ENCODE measurements around the gene RMI2. TPM values are rescaled to one million over a fixed set of nuclear protein-coding genes. Genes with fewer than 3 reads are reported as not detected.

The RMI2 gene
- total RNA-seq, 2 donors from 2014 or later: 12.0 to 46.3 TPM

- Histone ChIP-seq H3K27me3 (no peaks in the 10 kb centered on the region), H3K9ac (ENCODE audit: low read depth in 2 of 2, low read length in 2 of 2) (no peak overlapping the region), H3K36me3 (no peaks in the 10 kb centered on the region), H3K9me3 (no peaks in the 10 kb centered on the region), H3K4me1 (peaks cover 2% of the 10 kb centered on the region), H3K4me3 (no peak overlapping the region), H3K27ac (no peak overlapping the region)
- TF ChIP-seq, protein P1, sequence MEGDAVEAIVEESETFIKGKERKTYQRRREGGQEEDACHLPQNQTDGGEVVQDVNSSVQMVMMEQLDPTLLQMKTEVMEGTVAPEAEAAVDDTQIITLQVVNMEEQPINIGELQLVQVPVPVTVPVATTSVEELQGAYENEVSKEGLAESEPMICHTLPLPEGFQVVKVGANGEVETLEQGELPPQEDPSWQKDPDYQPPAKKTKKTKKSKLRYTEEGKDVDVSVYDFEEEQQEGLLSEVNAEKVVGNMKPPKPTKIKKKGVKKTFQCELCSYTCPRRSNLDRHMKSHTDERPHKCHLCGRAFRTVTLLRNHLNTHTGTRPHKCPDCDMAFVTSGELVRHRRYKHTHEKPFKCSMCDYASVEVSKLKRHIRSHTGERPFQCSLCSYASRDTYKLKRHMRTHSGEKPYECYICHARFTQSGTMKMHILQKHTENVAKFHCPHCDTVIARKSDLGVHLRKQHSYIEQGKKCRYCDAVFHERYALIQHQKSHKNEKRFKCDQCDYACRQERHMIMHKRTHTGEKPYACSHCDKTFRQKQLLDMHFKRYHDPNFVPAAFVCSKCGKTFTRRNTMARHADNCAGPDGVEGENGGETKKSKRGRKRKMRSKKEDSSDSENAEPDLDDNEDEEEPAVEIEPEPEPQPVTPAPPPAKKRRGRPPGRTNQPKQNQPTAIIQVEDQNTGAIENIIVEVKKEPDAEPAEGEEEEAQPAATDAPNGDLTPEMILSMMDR (IDR thresholded peaks at IDR 0.05): no peak
- no peak for DNase-seq
- intact Hi-C loops (cut with DNase I): no loop called here
Measured at GRCh38 chr16:11333010-11333409, 12.2 kb upstream of the RMI2 start.

- TF ChIP-seq, protein P1 (IDR thresholded peaks at IDR 0.05): no peak
- intact Hi-C loops (cut with DNase I): no loop called here
- DNase-seq: no peak
- H3K27me3 ChIP-seq: no peaks in the 10 kb centered on the region
- H3K9ac ChIP-seq (ENCODE audit: low read depth in 2 of 2, low read length in 2 of 2): no peak overlapping the region
- peaks cover 2% of the 10 kb centered on the region for H3K4me1 ChIP-seq
- no peak overlapping the region for H3K4me3 ChIP-seq
- H3K36me3 ChIP-seq: no peaks in the 10 kb centered on the region
- H3K9me3 ChIP-seq: no peaks in the 10 kb centered on the region
- H3K27ac ChIP-seq: no peak overlapping the region
Measured at GRCh38 chr16:11333702-11334101, 11.6 kb upstream of the RMI2 start.

DNA sequence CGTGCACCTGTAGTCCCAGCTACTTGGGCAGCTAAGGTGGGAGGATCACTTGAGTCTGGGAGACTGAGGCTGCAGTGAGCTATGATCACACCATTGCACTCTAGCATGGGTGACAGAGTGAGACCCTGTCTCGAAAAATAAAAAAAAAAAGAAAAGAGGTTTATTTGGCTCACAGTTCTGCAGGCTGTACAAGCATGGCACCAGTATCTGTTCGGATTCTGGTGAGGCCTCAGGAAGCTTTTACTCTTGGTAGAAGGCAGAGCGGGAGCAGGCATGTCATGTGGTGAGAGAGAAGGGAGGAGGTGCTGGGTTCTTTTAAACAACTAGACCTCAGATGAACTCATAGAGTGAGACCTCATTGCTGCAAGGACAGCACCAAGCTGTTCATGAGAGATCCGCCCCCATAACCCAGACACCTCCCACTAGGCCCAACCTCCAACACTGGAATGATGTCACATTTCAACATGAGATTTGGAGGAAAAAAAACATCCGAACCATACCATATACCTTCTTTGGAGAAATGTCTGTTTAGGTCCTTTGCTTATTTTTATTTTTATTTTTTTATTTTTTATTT lies 10.3 kb upstream of the RMI2 start:
- Histone ChIP-seq H3K9ac (ENCODE audit: low read depth in 2 of 2, low read length in 2 of 2) (no peak overlapping the region), H3K27me3 (no peaks in the 10 kb centered on the region), H3K4me3 (no peak overlapping the region), H3K9me3 (no peaks in the 10 kb centered on the region), H3K36me3 (no peaks in the 10 kb centered on the region), H3K4me1 (no peaks in the 10 kb centered on the region), H3K27ac (no peak overlapping the region)
- intact Hi-C loops (cut with DNase I): no loop called here
- TF ChIP-seq, protein P1 (IDR thresholded peaks at IDR 0.05): no peak
- no peak for DNase-seq

GRCh38 chr16:11339075-11339474 lies 6.2 kb upstream of the RMI2 start:
- DNase-seq: no peak
- H3K4me3 ChIP-seq: no peak overlapping the region
- intact Hi-C loops (cut with DNase I): no loop called here
- no peaks in the 10 kb centered on the region for H3K36me3 ChIP-seq
- no peak overlapping the region for H3K27ac ChIP-seq
- no peaks in the 10 kb centered on the region for H3K9me3 ChIP-seq
- H3K4me1 ChIP-seq: no peaks in the 10 kb centered on the region
- H3K9ac ChIP-seq (ENCODE audit: low read depth in 2 of 2, low read length in 2 of 2): no peak overlapping the region
- no peaks in the 10 kb centered on the region for H3K27me3 ChIP-seq
- TF ChIP-seq, protein P1 (IDR thresholded peaks at IDR 0.05): no peak

GRCh38 chr16:11340710-11341109 lies 4.5 kb upstream of the RMI2 start:
- no peak for DNase-seq
- H3K4me3 ChIP-seq: no peak overlapping the region
- H3K9me3 ChIP-seq: no peaks in the 10 kb centered on the region
- H3K27ac ChIP-seq: no peak overlapping the region
- TF ChIP-seq, protein P1 (IDR thresholded peaks at IDR 0.05): no peak
- H3K36me3 ChIP-seq: no peaks in the 10 kb centered on the region
- no peaks in the 10 kb centered on the region for H3K27me3 ChIP-seq
- no peak overlapping the region for H3K9ac ChIP-seq (ENCODE audit: low read depth in 2 of 2, low read length in 2 of 2)
- no peaks in the 10 kb centered on the region for H3K4me1 ChIP-seq
- intact Hi-C loops (cut with DNase I): no loop called here
